Sigmoid colon (tissue), 3 donors: ENCODE data around the gene KCNK2.

ENCODE experiments used
- CTCF ChIP-seq, 4 experiments: fragments of 450-650 bp in 3 of 4; fragments of 200-600 bp in 1 of 4; IDR thresholded peaks; one replicate each; pipeline ENCODE4 v1.5.1; 2016 to 2019; ENCODE audit warnings: antibody characterized with exemption in 4 of 4, mild to moderate bottlenecking in 3 of 4, moderate library complexity in 2 of 4
- POLR2A ChIP-seq, 2 donors: fragments of 450-650 bp; IDR thresholded peaks; one replicate each; pipeline ENCODE4 v1.6.1; 2016; ENCODE audit warnings: antibody characterized with exemption in 2 of 2, mild to moderate bottlenecking in 2 of 2, moderate library complexity in 2 of 2

GRCh38 chr1:215056584-215056983 is 26.0 kb upstream of the KCNK2 start:
- no peak for TF ChIP-seq POLR2A (IDR thresholded peaks at IDR 0.05)
- TF ChIP-seq CTCF (IDR thresholded peaks at IDR 0.05), result no peak
